HCT116 (cell line): Measurements from ENCODE around the gene NEURL1.

Experiments used
- CEBPB ChIP-seq: IDR thresholded peaks from 2 replicates; pipeline ENCODE4 v1.6.1; 2012; ENCODE audit warnings: low read depth
- EGR1 ChIP-seq: IDR thresholded peaks from 2 replicates; pipeline ENCODE4 v1.6.1; 2012; ENCODE audit warnings: low read depth
- ELF1 ChIP-seq: IDR thresholded peaks from 2 replicates; pipeline ENCODE4 v1.6.1; 2012; ENCODE audit warnings: low read depth, borderline replicate concordance
- MAX ChIP-seq: IDR thresholded peaks from 2 replicates; pipeline ENCODE4 v1.6.1; 2012
- POLR2A ChIP-seq: IDR thresholded peaks from 2 replicates; pipeline ENCODE4 v1.7.0; 2011; ENCODE audit warnings: borderline replicate concordance; ENCODE audit not compliant: insufficient read depth, insufficient read length; ENCODE audit errors: extremely low read depth
- POLR2AphosphoS5 ChIP-seq: IDR thresholded peaks from 2 replicates; pipeline ENCODE4 v1.6.1; 2011; ENCODE audit warnings: mild to moderate bottlenecking, low read depth, low read length, moderate library complexity
- REST ChIP-seq: IDR thresholded peaks from 2 replicates; pipeline ENCODE4 v1.6.1; 2012; ENCODE audit warnings: low read depth
- SIN3A ChIP-seq: IDR thresholded peaks from 2 replicates; pipeline ENCODE4 v1.6.1; 2012; ENCODE audit warnings: low read depth
- SRF ChIP-seq: IDR thresholded peaks from 2 replicates; pipeline ENCODE4 v1.6.1; 2012; ENCODE audit warnings: low read depth
- TF ChIP-seq, protein P1 (sequence below), 3 experiments: fragments of 200-600 bp in 1 of 3; sonication (generic) in 1 of 3; IDR thresholded peaks in 2 of 3; conservative IDR thresholded peaks in 1 of 3; 2 replicates each; pipeline ENCODE4 v1.5.1; 2012 to 2017; ENCODE audit warnings: low read depth in 2 of 3, low read length in 2 of 3, antibody characterized with exemption in 1 of 3, borderline replicate concordance in 1 of 3, control low read depth in 1 of 3, mild to moderate bottlenecking in 1 of 3, mixed read lengths in 1 of 3, mixed run types in 1 of 3, moderate library complexity in 1 of 3; ENCODE audit not compliant: insufficient read depth in 1 of 3

DNA sequence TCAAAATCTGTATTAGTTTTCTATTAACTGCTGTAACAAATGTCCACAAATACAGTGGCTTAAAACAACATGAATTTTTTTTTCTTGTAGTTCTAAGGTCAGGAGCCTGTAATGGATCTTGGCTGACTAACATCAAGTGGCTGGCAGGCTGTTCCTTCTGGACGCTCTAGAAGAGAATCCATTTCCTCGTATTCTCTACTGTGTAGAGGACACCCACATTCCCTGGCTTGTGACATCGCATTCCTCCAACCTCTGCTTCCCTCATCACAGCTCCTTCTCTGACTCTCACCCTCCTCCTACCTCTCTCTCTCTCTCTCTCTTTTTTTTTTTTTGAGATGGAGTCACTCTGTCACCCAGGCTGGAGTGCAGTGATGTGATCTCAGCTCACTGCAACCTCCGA lies 30.0 kb upstream of the NEURL1 start:
- TF ChIP-seq CEBPB (no peak), ELF1 (no peak), MAX (no peak), POLR2A (no peak), POLR2AphosphoS5 (no peak), SRF (no peak), SIN3A (no peak), REST (no peak), EGR1 (no peak)
- TF ChIP-seq, protein P1, sequence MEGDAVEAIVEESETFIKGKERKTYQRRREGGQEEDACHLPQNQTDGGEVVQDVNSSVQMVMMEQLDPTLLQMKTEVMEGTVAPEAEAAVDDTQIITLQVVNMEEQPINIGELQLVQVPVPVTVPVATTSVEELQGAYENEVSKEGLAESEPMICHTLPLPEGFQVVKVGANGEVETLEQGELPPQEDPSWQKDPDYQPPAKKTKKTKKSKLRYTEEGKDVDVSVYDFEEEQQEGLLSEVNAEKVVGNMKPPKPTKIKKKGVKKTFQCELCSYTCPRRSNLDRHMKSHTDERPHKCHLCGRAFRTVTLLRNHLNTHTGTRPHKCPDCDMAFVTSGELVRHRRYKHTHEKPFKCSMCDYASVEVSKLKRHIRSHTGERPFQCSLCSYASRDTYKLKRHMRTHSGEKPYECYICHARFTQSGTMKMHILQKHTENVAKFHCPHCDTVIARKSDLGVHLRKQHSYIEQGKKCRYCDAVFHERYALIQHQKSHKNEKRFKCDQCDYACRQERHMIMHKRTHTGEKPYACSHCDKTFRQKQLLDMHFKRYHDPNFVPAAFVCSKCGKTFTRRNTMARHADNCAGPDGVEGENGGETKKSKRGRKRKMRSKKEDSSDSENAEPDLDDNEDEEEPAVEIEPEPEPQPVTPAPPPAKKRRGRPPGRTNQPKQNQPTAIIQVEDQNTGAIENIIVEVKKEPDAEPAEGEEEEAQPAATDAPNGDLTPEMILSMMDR (IDR thresholded peaks at IDR 0.05 in 2 of 3, conservative IDR thresholded peaks at IDR 0.05 in 1 of 3; ENCODE audit: borderline replicate concordance in 1 of 3, insufficient read depth in 1 of 3, low read depth in 2 of 3, low read length in 2 of 3), result no peak
